ENCODE results near the gene SLC22A6. TPM values are rescaled to one million over a fixed set of nuclear protein-coding genes. Genes with fewer than 3 reads are reported as not detected.

SLC22A6 gene
- total RNA-seq, 1 donor from 2014 or later: 8.4 TPM

DNA sequence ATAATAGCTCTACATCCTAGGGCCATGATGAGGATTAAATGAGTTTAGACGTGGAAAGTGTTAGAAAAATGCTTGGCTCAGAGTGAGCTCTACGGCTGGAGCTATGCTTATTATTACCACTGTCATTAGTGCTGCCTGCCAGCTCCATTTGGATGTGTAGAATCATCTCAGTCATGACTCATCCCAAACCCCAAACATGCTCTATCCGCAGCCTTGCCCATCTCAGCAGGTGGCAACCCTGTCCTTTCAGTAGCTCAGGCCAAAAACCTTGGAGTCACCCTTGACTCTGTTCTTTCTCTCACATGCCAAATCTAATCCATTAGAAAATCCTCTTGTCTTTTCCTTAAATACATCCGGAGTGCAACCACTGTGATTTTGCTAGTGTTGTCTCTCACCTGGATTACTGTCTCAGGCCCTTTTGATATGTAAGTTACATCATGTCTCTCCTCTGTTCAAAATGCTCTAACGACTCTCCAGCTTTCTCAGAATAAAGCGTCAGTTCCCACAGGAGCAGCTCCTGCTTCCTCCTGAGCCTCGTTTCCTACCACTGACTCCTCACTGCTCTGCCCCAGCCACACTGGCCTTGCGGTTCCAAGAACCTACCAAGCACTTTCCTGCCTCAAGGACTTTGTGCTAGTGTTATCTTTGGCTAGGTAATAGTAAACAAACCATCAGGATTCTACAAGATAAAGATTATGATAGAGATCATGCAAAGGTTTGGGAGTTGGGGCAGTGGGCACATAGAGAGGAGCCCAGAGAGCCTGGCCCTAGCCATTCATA is 53.1 kb downstream of the SLC22A6 start:
- DNase-seq: no peak

DNA sequence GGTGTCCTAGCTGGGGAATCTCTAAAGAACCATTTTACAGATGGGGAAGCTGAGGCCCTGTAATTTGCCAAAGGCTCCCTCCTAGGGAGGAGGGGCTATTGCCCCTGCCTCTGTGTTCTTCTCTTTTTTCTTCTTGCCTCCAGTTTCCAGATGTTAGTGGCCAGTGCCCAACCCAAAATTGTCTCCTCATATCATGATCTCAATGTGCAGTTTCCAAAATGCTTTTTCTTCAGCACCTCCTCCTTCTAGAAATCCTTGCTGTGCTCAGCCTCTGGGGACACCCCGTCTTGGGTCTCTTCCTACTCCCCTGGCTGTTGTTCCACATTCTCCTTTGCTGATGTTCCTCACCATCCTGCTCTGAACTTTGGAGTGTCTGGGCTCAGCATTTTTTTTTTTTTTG is 54.1 kb downstream of the SLC22A6 start:
- no peak for DNase-seq

DNA sequence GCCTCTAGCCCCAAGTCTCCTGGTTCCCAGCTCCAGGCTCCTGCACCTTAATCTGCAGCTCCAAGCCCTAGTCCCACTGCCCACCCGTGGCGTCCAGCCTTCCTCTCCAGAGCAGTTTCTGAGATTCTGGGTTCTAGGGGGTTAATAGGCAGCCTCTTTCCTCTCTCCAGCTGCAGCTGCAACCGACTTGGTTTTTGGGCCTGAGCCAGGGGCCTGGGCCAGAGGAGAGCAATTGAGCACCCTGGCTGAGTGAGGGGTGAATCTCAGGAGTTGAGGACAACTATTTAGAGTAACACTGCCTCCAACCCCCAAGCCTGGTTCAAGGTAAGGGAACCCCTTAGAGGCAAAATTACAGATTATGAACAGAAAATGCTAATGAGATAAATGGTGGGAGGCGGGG is 54.6 kb downstream of the SLC22A6 start:
- DNase-seq: no peak

DNA sequence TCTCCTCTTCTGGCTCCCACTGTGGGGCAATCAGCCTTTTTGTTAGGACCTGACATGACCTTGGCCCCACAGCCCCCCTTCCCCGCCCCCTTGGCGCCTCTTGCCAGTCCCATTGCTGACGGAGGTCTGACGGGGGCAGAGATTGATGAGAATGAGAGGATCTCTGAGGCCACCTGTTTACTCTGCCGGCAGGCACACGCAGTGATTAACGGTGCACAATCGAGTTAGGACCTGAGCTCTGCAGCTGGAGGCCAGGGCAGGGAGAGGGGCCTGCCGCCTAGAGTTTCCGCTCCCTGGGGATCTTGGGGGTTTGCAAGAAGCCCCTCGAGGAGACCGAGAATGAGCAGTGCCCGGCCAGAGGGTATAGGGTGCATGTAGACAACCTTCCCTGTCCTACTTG is 56.8 kb downstream of the SLC22A6 start:
- no peak for DNase-seq

DNA sequence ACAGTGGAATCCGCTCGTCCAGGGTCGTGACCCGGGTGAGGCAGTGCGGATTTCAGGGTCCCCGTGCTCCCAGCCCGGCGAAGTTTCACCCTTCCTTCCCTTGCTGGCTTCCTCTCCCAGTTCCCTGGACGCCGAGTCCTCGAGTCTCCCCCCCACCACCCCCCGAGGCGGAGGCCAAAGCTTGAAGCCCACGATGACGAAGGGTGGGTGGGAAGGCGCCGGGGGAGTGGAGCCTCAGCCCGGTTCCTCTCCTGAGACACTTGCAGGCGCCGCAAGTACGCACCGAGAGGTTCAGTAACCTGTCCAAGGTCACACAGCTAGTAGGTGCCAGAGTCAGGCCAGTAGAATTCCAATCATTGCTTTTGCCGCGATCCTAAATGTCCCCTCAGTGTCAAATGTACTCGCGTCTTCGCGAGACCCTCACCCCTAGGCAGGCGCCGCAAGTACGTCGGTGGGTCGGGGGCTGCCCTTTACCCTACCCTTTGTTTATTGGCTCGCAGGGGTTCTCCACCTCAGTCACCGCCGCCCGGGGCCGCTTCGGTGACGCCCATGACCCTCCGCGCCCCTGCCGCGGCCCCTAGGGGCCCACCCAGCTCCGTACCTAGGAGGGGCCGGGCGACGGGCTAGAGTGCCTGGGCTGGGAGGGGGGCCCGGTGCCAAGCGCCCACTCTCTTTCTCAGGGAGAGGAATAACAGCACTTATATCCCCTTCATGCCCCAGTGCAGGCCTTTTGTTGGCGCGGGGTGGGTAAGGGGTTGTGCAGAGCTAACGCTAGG is 57.9 kb downstream of the SLC22A6 start:
- no peak for DNase-seq

Small RNAs within 50 kb of the gene (small RNA-seq; reads per million reads assigned to genes)
- gene RN7SL259P: not detected

Other genes starting within 250 kb of the SLC22A6 start
- gene ZBTB3, start 230.8 kb downstream of the SLC22A6 start, total RNA-seq: 20.1 TPM
- gene POLR2G, start 223.4 kb downstream of the SLC22A6 start, total RNA-seq: 47.1 TPM
- gene TAF6L, start 213.6 kb downstream of the SLC22A6 start, total RNA-seq: 17.2 TPM
- 20.9 TPM for gene TMEM179B, start 197.6 kb downstream of the SLC22A6 start, total RNA-seq
- 15.9 TPM for gene TMEM223, start 193.0 kb downstream of the SLC22A6 start, total RNA-seq
- gene NXF1, start 179.5 kb downstream of the SLC22A6 start, total RNA-seq: 13.1 TPM
- 32.8 TPM for gene STX5, start 152.9 kb downstream of the SLC22A6 start, total RNA-seq
- not detected for gene TEX54, start 152.1 kb downstream of the SLC22A6 start, total RNA-seq
- 47.9 TPM for gene WDR74, start 145.4 kb downstream of the SLC22A6 start, total RNA-seq
- 87.3 TPM for gene SLC3A2, start 104.1 kb downstream of the SLC22A6 start, total RNA-seq
- 12.3 TPM for gene CHRM1, start 63.6 kb downstream of the SLC22A6 start, total RNA-seq
- gene SLC22A8, start 30.9 kb upstream of the SLC22A6 start, total RNA-seq: 1.2 TPM
- not detected for gene SLC22A24, start 159.3 kb upstream of the SLC22A6 start, total RNA-seq